ENCODE data around the gene LCN12.

Gene LCN12

GRCh38 chr9:136927343-136928271 lies 24.5 kb upstream of the LCN12 start:
- DNase-seq (ENCODE audit: low read depth): peak; percentile 65

GRCh38 chr9:136928591-136928990 lies 23.5 kb upstream of the LCN12 start:
- no peak for DNase-seq (ENCODE audit: low read depth)

- no peak for DNase-seq (ENCODE audit: low read depth)
Observed at GRCh38 chr9:136930014-136930413, 22.1 kb upstream of the LCN12 start.

- DNase-seq (ENCODE audit: low read depth): no peak
Observed at GRCh38 chr9:136931611-136932130, 20.4 kb upstream of the LCN12 start.

DNA sequence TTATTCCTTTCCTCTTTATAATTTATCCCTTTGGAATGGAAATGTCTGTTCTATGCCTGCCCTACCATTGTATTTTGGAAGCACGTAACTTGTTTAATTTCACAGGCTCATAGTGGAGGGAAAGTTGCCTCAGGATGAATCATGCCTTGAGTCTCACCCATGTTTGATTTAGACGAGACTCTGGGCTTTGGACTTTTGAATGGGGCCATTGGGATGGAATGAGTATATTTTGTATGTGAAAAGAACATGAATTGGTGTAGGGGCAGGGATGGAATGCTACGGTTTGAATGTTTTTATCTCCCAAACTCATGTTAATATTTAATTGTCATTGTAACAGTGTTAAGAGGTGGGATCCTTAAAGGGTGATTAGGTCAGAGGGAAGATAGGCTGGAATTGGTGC lies 17.8 kb upstream of the LCN12 start:
- no peak for DNase-seq (ENCODE audit: low read depth)

- DNase-seq (ENCODE audit: low read depth): no peak
Observed at GRCh38 chr9:136935651-136936050, 16.4 kb upstream of the LCN12 start.

DNA sequence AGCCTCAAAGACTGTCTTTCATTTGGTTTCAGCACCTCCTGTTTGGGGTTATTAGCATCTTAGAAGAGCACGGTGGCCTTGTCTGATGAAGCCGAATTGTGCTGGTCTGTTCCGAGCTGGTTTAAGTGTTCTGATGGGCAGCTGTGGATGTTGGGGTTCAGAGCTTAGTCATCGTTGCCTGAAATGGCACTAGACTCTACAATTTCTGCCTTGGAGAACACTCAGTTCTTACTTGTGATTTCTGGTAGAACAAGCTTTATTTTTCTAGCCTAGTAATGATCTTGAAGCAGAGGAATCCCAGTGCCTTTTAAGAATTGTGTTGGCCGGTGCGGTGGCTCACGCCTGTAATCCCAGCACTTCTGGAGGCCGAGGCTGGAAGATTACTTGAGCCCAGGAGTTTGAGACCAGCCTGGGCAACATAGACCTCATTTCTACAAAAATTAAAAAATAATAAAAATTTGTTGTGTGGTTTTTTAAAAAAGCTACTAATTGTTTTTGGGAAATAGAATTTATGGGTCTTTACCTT lies 15.4 kb upstream of the LCN12 start:
- peak; percentile 17 for DNase-seq (ENCODE audit: low read depth)

- DNase-seq (ENCODE audit: low read depth): no peak
Observed at GRCh38 chr9:136937186-136938001, 14.7 kb upstream of the LCN12 start.

GRCh38 chr9:136939431-136939995 lies 12.6 kb upstream of the LCN12 start:
- no peak for DNase-seq (ENCODE audit: low read depth)

DNA sequence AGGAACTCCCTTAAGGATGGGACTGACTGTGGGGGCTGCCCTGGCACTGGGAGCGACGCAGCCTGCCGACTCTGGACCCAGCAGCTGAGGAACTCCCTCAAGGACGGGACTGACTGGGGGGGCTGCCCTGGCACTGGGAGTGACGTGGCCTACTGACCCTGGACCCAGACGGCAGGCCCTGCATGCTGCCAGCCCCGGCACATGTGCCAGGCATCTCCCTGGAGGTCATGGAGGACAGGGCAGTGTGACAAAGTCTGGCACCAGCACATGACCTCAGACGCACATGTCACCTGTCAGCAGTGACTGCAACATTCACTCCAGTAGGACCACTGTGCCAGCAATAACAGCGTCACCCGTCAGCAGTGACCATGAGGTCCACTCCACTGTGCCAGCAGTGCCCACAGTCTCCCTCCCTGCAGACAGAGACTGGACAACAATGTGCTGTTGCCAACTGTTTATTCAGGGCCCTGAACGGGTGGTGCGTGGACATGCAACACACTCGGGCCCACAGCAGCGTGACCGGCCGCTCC lies 12.0 kb upstream of the LCN12 start:
- DNase-seq (ENCODE audit: low read depth): no peak

- no peak for DNase-seq (ENCODE audit: low read depth)
Observed at GRCh38 chr9:136940526-136941230, 11.4 kb upstream of the LCN12 start.

- DNase-seq (ENCODE audit: low read depth): no peak
Observed at GRCh38 chr9:136941231-136942111, 10.6 kb upstream of the LCN12 start.

- no peak for DNase-seq (ENCODE audit: low read depth)
Observed at GRCh38 chr9:136942112-136942880, 9.8 kb upstream of the LCN12 start.

- DNase-seq (ENCODE audit: low read depth): no peak
Observed at GRCh38 chr9:136942881-136943230, 9.2 kb upstream of the LCN12 start.

DNA sequence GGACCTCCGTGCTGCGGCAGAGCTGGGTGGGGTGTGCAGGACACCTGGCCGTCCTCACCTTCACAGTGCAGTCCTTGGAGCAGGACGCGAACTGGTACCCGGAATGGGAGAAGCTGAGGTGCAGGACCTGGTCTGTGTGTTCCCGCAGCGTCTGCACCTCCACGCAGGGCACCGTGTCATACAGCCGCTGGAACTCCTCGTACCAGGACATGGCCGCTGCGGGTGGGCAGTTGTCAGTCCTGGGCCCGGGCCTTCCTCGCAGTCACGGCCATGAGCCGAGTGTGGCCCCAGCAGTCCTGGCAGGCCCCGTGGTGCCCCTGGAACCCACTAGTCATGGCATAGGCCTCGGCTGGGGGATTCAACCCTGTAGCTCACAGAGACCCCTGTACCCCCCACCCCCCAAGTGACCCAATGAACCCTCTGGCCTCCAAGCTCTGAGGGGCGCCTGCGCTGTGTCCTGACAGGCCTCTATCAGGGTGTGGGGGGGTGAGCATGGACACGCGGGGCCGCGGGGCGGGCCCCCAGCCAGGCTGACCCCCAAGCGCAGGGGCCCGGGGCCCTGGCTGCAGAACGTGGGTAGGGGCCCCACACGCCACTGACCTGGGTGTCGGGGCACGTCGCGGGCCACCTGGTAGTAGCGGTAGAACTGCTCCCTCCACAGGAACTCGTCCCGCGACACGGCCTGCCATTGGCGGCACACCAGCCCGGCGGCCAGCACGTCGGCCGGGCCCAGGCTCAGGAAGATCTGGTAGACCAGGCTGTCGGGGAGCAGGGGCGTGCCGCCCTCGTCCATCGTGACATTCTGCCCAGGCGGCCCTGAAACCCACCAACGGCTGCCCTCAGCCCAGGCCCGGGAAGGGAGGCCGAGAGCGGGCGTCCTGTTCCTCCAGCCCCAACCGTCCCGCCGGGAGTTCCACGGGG lies 8.5 kb upstream of the LCN12 start:
- peak; percentile 54 for DNase-seq (ENCODE audit: low read depth)

DNA sequence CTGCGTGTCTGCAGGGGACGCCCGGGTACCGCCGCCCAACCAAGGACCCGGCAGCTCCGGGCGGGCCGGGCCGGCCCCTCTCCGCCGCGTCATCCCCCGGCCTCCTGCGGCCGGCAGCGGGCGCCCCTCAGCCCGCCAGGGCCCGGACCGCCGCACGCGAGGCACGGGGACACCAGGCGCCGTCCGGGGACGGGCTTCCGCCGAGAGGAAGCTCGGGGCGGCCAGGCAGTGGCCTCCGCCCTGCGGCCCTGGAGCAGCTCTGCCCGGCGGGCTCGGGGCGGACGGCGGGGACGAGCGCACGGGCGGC lies 7.9 kb upstream of the LCN12 start:
- peak; percentile 50 for DNase-seq (ENCODE audit: low read depth)

DNA sequence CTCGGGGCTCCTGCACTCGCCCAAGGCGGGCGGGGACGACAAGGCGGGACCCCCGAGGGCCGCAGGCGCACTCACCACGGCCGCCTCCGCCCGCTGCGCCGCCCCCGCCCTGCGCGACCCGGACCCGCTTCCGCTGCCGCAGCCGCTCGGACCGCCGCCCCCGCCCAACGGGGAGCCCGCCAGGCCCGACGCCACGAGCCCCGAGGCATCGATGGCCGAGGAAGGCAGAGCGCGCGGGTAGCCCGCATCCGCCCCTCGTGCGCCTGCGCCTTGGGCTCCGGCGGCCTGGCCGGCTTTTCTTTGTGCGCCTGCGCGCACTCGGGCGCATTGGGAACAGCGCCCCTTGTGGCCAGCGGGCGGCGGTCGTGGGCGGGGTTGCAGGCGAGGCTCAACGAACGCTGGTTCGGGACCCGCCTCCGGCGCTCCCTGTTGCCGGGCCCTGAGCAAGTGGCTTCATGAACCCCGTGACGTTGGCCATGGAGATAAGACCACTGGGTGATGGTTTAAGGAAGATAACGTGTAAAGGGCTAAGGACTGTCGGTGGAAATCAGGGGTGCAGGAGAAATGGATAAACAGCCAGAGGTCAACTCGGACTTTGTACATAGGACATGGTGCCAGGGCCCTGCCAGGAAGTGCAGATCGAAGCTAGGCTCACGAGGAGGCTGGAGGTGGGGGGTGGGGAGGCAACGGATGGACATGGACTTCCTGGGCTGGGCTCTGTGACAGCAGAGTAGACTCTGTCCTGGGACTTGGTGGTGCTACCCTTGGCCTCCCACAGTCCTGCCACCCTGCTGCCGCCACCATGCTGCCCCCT lies 7.3 kb upstream of the LCN12 start, which contains the start of the genes C8G and FBXW5:
Gene C8G, plus strand, starts transcription at position 725 of the 814 bp plus-strand sequence. Its CDS starts 78 bp downstream, at position 803.
Gene FBXW5, minus strand, starts transcription at position 220 of the 814 bp plus-strand sequence. CDS start 655 bp downstream, outside the sequence.
- peak; percentile 88 for DNase-seq (ENCODE audit: low read depth)
